ENCODE measurements around the gene NHSL2. TPM values are rescaled to one million over a fixed set of nuclear protein-coding genes. Genes with fewer than 3 reads are reported as not detected.

NHSL2 gene
- total and polyA plus RNA-seq, 2 of the 13 experiments (the other 11 are each of a cell fraction or from before 2014, with no cell fraction given): not detected

DNA sequence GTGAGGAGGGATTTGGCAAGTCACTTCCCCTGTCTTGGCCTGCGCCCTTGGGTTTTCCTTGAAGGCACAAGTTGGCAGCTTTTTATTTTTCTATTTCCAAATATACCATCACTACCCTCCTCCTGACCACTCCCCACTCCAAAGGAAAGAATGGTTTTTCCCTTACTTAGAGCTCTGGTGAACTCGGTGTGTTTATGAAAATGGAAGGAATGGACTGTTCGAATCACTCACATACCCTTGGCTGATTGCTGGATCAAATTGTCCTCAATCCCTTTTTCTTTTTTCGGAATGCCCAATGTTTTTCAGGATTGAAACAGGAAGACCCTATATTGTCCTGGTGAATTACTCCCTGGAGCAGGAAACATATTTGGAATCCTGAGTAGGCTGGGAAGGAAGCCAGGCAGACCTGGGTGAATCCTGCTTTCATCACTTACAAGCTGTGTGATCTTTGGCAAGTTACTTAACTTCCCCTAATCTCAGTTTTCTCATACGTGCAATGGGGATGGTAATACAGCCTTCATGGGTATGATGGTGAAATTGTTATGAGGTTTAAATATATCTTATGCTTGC, 150.4 kb downstream of the NHSL2 start:
- H3K9ac ChIP-seq (ENCODE audit: insufficient read depth, low read depth, low read length): no peak overlapping the region
- H3K36me3 ChIP-seq (replicated peaks in 1 of 2; ENCODE audit: control insufficient read depth in 1 of 2, insufficient read depth in 2 of 2, low read length in 2 of 2): no peaks in the 10 kb centered on the region
- no peaks in the 10 kb centered on the region for H3K27me3 ChIP-seq (ENCODE audit: control insufficient read depth in 1 of 2, insufficient read depth in 2 of 2, low read length in 2 of 2)
- H3K4me3 ChIP-seq (replicated peaks in 1 of 3; ENCODE audit: insufficient read depth in 1 of 3, low read depth in 2 of 3, low read length in 3 of 3): no peak overlapping the region
- H4K20me1 ChIP-seq (ENCODE audit: insufficient read depth, low read length): no peaks in the 10 kb centered on the region
- TF ChIP-seq, protein P1, sequence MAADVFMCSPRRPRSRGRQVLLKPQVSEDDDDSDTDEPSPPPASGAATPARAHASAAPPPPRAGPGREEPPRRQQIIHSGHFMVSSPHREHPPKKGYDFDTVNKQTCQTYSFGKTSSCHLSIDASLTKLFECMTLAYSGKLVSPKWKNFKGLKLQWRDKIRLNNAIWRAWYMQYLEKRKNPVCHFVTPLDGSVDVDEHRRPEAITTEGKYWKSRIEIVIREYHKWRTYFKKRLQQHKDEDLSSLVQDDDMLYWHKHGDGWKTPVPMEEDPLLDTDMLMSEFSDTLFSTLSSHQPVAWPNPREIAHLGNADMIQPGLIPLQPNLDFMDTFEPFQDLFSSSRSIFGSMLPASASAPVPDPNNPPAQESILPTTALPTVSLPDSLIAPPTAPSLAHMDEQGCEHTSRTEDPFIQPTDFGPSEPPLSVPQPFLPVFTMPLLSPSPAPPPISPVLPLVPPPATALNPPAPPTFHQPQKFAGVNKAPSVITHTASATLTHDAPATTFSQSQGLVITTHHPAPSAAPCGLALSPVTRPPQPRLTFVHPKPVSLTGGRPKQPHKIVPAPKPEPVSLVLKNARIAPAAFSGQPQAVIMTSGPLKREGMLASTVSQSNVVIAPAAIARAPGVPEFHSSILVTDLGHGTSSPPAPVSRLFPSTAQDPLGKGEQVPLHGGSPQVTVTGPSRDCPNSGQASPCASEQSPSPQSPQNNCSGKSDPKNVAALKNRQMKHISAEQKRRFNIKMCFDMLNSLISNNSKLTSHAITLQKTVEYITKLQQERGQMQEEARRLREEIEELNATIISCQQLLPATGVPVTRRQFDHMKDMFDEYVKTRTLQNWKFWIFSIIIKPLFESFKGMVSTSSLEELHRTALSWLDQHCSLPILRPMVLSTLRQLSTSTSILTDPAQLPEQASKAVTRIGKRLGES (CRISPR knock-in tag; IDR thresholded peaks at IDR 0.05; ENCODE audit: borderline replicate concordance): no peak
- TF ChIP-seq MEIS2 (CRISPR knock-in tag; IDR thresholded peaks at IDR 0.05) (no peak), SRSF1 (optimal IDR thresholded peaks at IDR 0.05; ENCODE audit: low read depth, low read length) (no peak), CBX1 (IDR thresholded peaks at IDR 0.05; ENCODE audit: low read depth) (no peak), BRD4 (CRISPR knock-in tag; IDR thresholded peaks at IDR 0.05) (no peak), MAZ (IDR thresholded peaks at IDR 0.05; ENCODE audit: borderline replicate concordance, low read depth, low read length) (no peak), MAZ (CRISPR knock-in tag; IDR thresholded peaks at IDR 0.05; ENCODE audit: low read depth) (no peak), ZNF234 (CRISPR knock-in tag; conservative IDR thresholded peaks at IDR 0.05) (no peak), ZNF550 (CRISPR knock-in tag; IDR thresholded peaks at IDR 0.05; ENCODE audit: borderline replicate concordance) (no peak), ZSCAN30 (CRISPR knock-in tag; IDR thresholded peaks at IDR 0.05) (no peak)
- WGBS (ENCODE audit: low lambda C conversion rate): 44% methylated on average over 5 of the region's 5 CpGs
- no peaks in the 10 kb centered on the region for H3K9me3 ChIP-seq (ENCODE audit: low read length)
- no peak overlapping the region for H3K4me2 ChIP-seq (ENCODE audit: low read depth, low read length)
- no peaks in the 10 kb centered on the region for H3K79me2 ChIP-seq (ENCODE audit: insufficient read depth, low read length)
- H2AFZ ChIP-seq (ENCODE audit: low read length): no peak overlapping the region
- no peak overlapping the region for H3K27ac ChIP-seq (ENCODE audit: extremely low read length, insufficient read depth, low read length)
- H3K4me1 ChIP-seq (ENCODE audit: insufficient read depth, low read length): no peaks in the 10 kb centered on the region
- intact Hi-C loops (cut with micrococcal nuclease; ENCODE audit: unreplicated experiment) (no loop called here), in situ Hi-C loops (cut with HindIII; ENCODE audit: extremely low pct_ligation_motif_present, low pct_unique_long_range_greater_than_20kb) (no loop called here)
- no TSS peak for BruUV-seq (replicated peaks)
- ATAC-seq (no peak), DNase-seq (ENCODE audit: low spot score) (no peak), FAIRE-seq (no peak)
- ChIA-PET POLR2A (no interaction called here), CTCF (ENCODE audit: low intra/inter-chr PET ratio, low total read pairs) (no interaction called here)

Data from HepG2 (cell line).